Gastrocnemius medialis (tissue), 4 donors: ENCODE measurements around the gene KIFC3.

Experiments
- POLR2A ChIP-seq, 2 donors: fragments of 450-650 bp; IDR thresholded peaks; one replicate each; pipeline ENCODE4 v1.6.1; 2017; ENCODE audit warnings: antibody characterized with exemption in 2 of 2, mild to moderate bottlenecking in 2 of 2, moderate library complexity in 2 of 2
- TF ChIP-seq, protein P1 (sequence below), 5 experiments: fragments of 450-650 bp in 3 of 5; fragments of 200-600 bp in 2 of 5; sonication (generic) in 2 of 5; IDR thresholded peaks in 4 of 5; conservative IDR thresholded peaks in 1 of 5; 1 replicate in 4 of 5; 2 replicates in 1 of 5; pipeline ENCODE4 v1.5.1; 2016 to 2019; ENCODE audit warnings: antibody characterized with exemption in 5 of 5, mild to moderate bottlenecking in 3 of 5, moderate library complexity in 3 of 5

DNA sequence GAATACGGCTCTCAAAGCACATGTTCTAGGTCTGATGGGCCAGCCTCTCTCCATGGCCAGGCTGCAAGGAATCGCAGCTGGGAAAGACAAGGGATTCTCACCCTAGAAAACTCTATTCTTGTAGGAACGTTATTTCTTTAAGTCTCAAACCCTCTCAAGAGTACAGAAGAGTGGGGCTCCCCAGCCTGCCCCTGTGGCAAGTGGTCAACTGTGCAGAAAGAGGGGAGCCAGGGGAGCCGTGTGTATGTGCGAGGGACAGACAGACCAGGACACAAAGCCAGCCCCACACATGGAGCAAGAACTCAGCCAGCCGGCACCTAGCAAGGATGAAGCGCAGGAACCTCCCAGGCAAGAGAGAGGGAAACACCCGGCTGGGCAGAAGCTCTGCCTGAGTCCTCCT is 16.4 kb downstream of the KIFC3 start:
- TF ChIP-seq, protein P1, sequence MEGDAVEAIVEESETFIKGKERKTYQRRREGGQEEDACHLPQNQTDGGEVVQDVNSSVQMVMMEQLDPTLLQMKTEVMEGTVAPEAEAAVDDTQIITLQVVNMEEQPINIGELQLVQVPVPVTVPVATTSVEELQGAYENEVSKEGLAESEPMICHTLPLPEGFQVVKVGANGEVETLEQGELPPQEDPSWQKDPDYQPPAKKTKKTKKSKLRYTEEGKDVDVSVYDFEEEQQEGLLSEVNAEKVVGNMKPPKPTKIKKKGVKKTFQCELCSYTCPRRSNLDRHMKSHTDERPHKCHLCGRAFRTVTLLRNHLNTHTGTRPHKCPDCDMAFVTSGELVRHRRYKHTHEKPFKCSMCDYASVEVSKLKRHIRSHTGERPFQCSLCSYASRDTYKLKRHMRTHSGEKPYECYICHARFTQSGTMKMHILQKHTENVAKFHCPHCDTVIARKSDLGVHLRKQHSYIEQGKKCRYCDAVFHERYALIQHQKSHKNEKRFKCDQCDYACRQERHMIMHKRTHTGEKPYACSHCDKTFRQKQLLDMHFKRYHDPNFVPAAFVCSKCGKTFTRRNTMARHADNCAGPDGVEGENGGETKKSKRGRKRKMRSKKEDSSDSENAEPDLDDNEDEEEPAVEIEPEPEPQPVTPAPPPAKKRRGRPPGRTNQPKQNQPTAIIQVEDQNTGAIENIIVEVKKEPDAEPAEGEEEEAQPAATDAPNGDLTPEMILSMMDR (IDR thresholded peaks at IDR 0.05 in 4 of 5, conservative IDR thresholded peaks at IDR 0.05 in 1 of 5) = no peak
- TF ChIP-seq POLR2A (IDR thresholded peaks at IDR 0.05) = no peak
